Lower leg skin (tissue), 3 donors: ENCODE data around the gene CLDN9.

Source experiments
- CTCF ChIP-seq, 3 donors: fragments of 450-650 bp; IDR thresholded peaks; one replicate each; pipeline ENCODE4 v1.5.1; 2016; ENCODE audit warnings: antibody characterized with exemption in 3 of 3, mild to moderate bottlenecking in 3 of 3, moderate library complexity in 2 of 3
- POLR2A ChIP-seq, 2 donors: fragments of 450-650 bp; IDR thresholded peaks; one replicate each; pipeline ENCODE4 v1.6.1; 2016 to 2017; ENCODE audit warnings: antibody characterized with exemption in 2 of 2, mild to moderate bottlenecking in 1 of 2, moderate library complexity in 1 of 2

DNA sequence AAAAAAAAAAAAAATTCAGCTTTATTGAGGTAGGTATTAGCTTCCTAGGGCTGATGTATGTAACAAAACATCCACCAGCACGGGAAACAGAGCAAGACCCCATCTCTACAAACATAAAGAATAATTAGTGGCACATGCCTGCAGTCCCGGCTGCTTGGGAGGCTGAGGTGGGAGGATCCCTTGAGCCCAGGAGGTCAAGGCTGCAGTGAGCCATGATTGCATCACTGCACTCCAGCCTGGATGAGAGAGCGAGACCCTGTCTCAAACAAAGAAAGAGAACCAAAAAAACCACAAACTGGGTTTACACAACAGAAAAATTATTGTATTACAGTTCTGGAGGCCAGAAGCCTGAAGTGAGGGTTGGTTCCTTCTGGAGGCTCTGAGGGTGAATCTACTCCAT, 29.7 kb downstream of the CLDN9 start:
- no peak for TF ChIP-seq CTCF (IDR thresholded peaks at IDR 0.05)
- no peak for TF ChIP-seq POLR2A (IDR thresholded peaks at IDR 0.05)
